Measurements from ENCODE around the gene PCDH9.

The PCDH9 gene

GRCh38 chr13:67063036-67063435 is 167.1 kb downstream of the PCDH9 start:
- Histone ChIP-seq H3K4me2 (ENCODE audit: low read depth, low read length, poor library complexity, severe bottlenecking) (no peak overlapping the region), H3K36me3 (ENCODE audit: insufficient read depth, low read length) (no peaks in the 10 kb centered on the region), H3K9me2 (replicated peaks; ENCODE audit: low read depth, low read length) (no peaks in the 10 kb centered on the region), H3K9me3 (ENCODE audit: insufficient read depth, low read depth, low read length) (no peaks in the 10 kb centered on the region), H3K4me3 (ENCODE audit: low read length, poor library complexity, severe bottlenecking) (no peak overlapping the region), H3K4me1 (ENCODE audit: insufficient read depth, low read length, poor library complexity, severe bottlenecking) (no peaks in the 10 kb centered on the region), H4K20me1 (ENCODE audit: insufficient read depth, low read length, poor library complexity, severe bottlenecking) (no peaks in the 10 kb centered on the region), H2AFZ (ENCODE audit: low read length) (no peak overlapping the region), H3K27me3 (ENCODE audit: insufficient read depth, low read length, poor library complexity, severe bottlenecking) (no peaks in the 10 kb centered on the region), H3K79me2 (ENCODE audit: insufficient read depth, low read length) (no peaks in the 10 kb centered on the region), H3F3A (ENCODE audit: low read depth) (no peaks in the 10 kb centered on the region), H3K9ac (ENCODE audit: low read depth, low read length, poor library complexity, severe bottlenecking) (no peak overlapping the region)
- TF ChIP-seq EZH2phosphoT487 (IDR thresholded peaks at IDR 0.05; ENCODE audit: borderline replicate concordance) = no peak

- Histone ChIP-seq H4K20me1 (ENCODE audit: insufficient read depth, low read length, poor library complexity, severe bottlenecking) (no peaks in the 10 kb centered on the region), H3K9me3 (ENCODE audit: insufficient read depth, low read depth, low read length) (no peaks in the 10 kb centered on the region), H3F3A (ENCODE audit: low read depth) (no peaks in the 10 kb centered on the region), H3K4me3 (ENCODE audit: low read length, poor library complexity, severe bottlenecking) (no peak overlapping the region), H3K36me3 (ENCODE audit: insufficient read depth, low read length) (no peaks in the 10 kb centered on the region), H3K79me2 (ENCODE audit: insufficient read depth, low read length) (no peaks in the 10 kb centered on the region), H3K9me2 (replicated peaks; ENCODE audit: low read depth, low read length) (no peaks in the 10 kb centered on the region), H3K9ac (ENCODE audit: low read depth, low read length, poor library complexity, severe bottlenecking) (no peak overlapping the region), H3K27me3 (ENCODE audit: insufficient read depth, low read length, poor library complexity, severe bottlenecking) (no peaks in the 10 kb centered on the region), H3K4me1 (ENCODE audit: insufficient read depth, low read length, poor library complexity, severe bottlenecking) (no peaks in the 10 kb centered on the region), H3K4me2 (ENCODE audit: low read depth, low read length, poor library complexity, severe bottlenecking) (no peak overlapping the region), H2AFZ (ENCODE audit: low read length) (no peak overlapping the region)
- no peak for TF ChIP-seq EZH2phosphoT487 (IDR thresholded peaks at IDR 0.05; ENCODE audit: borderline replicate concordance)
- TF ChIP-seq CTCF (conservative IDR thresholded peaks at IDR 0.05; ENCODE audit: low read length) = no peak
Observed at GRCh38 chr13:67062160-67062559, 168.0 kb downstream of the PCDH9 start.

GRCh38 chr13:67061750-67062149 is 168.4 kb downstream of the PCDH9 start:
- Histone ChIP-seq H2AFZ (ENCODE audit: low read length) (no peak overlapping the region; the same call in 1 of the 2 replicates), H4K20me1 (ENCODE audit: insufficient read depth, low read length, poor library complexity, severe bottlenecking) (no peaks in the 10 kb centered on the region), H3K9ac (ENCODE audit: low read depth, low read length, poor library complexity, severe bottlenecking) (no peak overlapping the region), H3K4me3 (ENCODE audit: low read length, poor library complexity, severe bottlenecking) (no peak overlapping the region), H3K27me3 (ENCODE audit: insufficient read depth, low read length, poor library complexity, severe bottlenecking) (no peaks in the 10 kb centered on the region), H3K9me2 (replicated peaks; ENCODE audit: low read depth, low read length) (no peaks in the 10 kb centered on the region), H3F3A (ENCODE audit: low read depth) (no peaks in the 10 kb centered on the region), H3K4me1 (ENCODE audit: insufficient read depth, low read length, poor library complexity, severe bottlenecking) (no peaks in the 10 kb centered on the region), H3K36me3 (ENCODE audit: insufficient read depth, low read length) (no peaks in the 10 kb centered on the region), H3K4me2 (ENCODE audit: low read depth, low read length, poor library complexity, severe bottlenecking) (no peak overlapping the region), H3K9me3 (ENCODE audit: insufficient read depth, low read depth, low read length) (no peaks in the 10 kb centered on the region), H3K79me2 (ENCODE audit: insufficient read depth, low read length) (no peaks in the 10 kb centered on the region)
- TF ChIP-seq CTCF (conservative IDR thresholded peaks at IDR 0.05; ENCODE audit: low read length) (no peak), EZH2phosphoT487 (IDR thresholded peaks at IDR 0.05; ENCODE audit: borderline replicate concordance) (no peak)

Data from Loucy (cell line).